CD4-positive, alpha-beta T cell treated with Interleukin-6 at 100 ng/mL for 8 hours (primary cell): ENCODE results near the gene MPPED1.

Source experiments
- DNase-seq: peaks from one replicate; pipeline ENCODE4 v3.0.0-alpha.2; 2020; ENCODE audit warnings: mixed read lengths, low spot score

Gene MPPED1

GRCh38 chr22:43542681-43543521 is 131.1 kb downstream of the MPPED1 start:
- DNase-seq, result no peak

- no peak for DNase-seq
Measured at GRCh38 chr22:43543522-43544288, 131.9 kb downstream of the MPPED1 start.

- DNase-seq, result no peak
Measured at GRCh38 chr22:43544289-43544673, 132.5 kb downstream of the MPPED1 start.

- DNase-seq, result no peak
Measured at GRCh38 chr22:43546186-43546585, 134.4 kb downstream of the MPPED1 start.

- no peak for DNase-seq
Measured at GRCh38 chr22:43550024-43550620, 138.3 kb downstream of the MPPED1 start.

- no peak for DNase-seq
Measured at GRCh38 chr22:43550672-43551071, 138.9 kb downstream of the MPPED1 start.

- DNase-seq, result no peak
Measured at GRCh38 chr22:43553451-43554258, 141.8 kb downstream of the MPPED1 start.

GRCh38 chr22:43554259-43554636 is 142.4 kb downstream of the MPPED1 start:
- DNase-seq, result no peak

GRCh38 chr22:43554694-43555365 is 143.0 kb downstream of the MPPED1 start:
- no peak for DNase-seq

- DNase-seq, result no peak
Measured at GRCh38 chr22:43555561-43556515, 144.0 kb downstream of the MPPED1 start.
